Brain microvascular endothelial cell (primary cell): ENCODE measurements around the gene HASPIN.

ENCODE experiments used
- DNase-seq: peaks from one replicate; pipeline ENCODE4 v3.0.0-alpha.2; 2020
- H3K27ac ChIP-seq: fragments of 250-450 bp; sonication (Bioruptor Pico); 2 replicates; pipeline ENCODE4 v1.5.1; 2020; ENCODE audit warnings: mild to moderate bottlenecking, moderate library complexity
- H3K27me3 ChIP-seq: fragments of 250-450 bp; sonication (Bioruptor Pico); replicated peaks from 2 replicates; pipeline ENCODE4 v1.5.1; 2020; ENCODE audit warnings: mild to moderate bottlenecking
- H3K36me3 ChIP-seq: fragments of 250-450 bp; sonication (Bioruptor Pico); replicated peaks from 2 replicates; pipeline ENCODE4 v1.5.1; 2020; ENCODE audit warnings: mild to moderate bottlenecking
- H3K4me3 ChIP-seq: 2 replicates; pipeline ENCODE4 v1.5.1; 2011; ENCODE audit warnings: low read depth, mild to moderate bottlenecking, control low read depth, low read length, moderate library complexity
- CTCF ChIP-seq: IDR thresholded peaks from 2 replicates; pipeline ENCODE4 v1.5.1; 2011; ENCODE audit warnings: low read depth, mild to moderate bottlenecking, moderate library complexity, low read length, control low read depth, inconsistent platforms; ENCODE audit errors: missing control alignments
- in situ Hi-C: cut with HindIII; loops from 2 replicates; pipeline ENCODE4 v1.10.0; 2017; ENCODE audit warnings: low sequenced_read_pairs, low pct_ligation_motif_present

HASPIN gene

GRCh38 chr17:3688852-3689261, 34.8 kb upstream of the HASPIN start:
- H3K36me3 ChIP-seq, result no peaks in the 10 kb centered on the region

GRCh38 chr17:3689262-3690093, 34.2 kb upstream of the HASPIN start:
- in situ Hi-C loops, result no loop called here
- DNase-seq, result no peak
- no peaks in the 10 kb centered on the region for H3K36me3 ChIP-seq
- TF ChIP-seq CTCF, result no peak
- no peak overlapping the region for H3K27ac ChIP-seq
- H3K4me3 ChIP-seq, result no peak overlapping the region
- no peaks in the 10 kb centered on the region for H3K27me3 ChIP-seq

More at GRCh38 chr17:3688852-3689261, 34.8 kb upstream of the HASPIN start:
- no peak for TF ChIP-seq CTCF
- H3K27me3 ChIP-seq, result no peaks in the 10 kb centered on the region
- no peak for DNase-seq
- H3K4me3 ChIP-seq, result no peak overlapping the region
- H3K27ac ChIP-seq, result no peak overlapping the region
- in situ Hi-C loops, result no loop called here

- no peaks in the 10 kb centered on the region for H3K27me3 ChIP-seq
- in situ Hi-C loops, result no loop called here
- TF ChIP-seq CTCF, result no peak
These were observed 33.5 kb upstream of the HASPIN start for GRCh38 chr17:3690094-3690715.

GRCh38 chr17:3691617-3692067, 32.1 kb upstream of the HASPIN start:
- no peaks in the 10 kb centered on the region for H3K36me3 ChIP-seq
- DNase-seq, result no peak
- in situ Hi-C loops, result no loop called here
- H3K4me3 ChIP-seq, result no peak overlapping the region
- peak; percentile 26 for TF ChIP-seq CTCF
- no peaks in the 10 kb centered on the region for H3K27me3 ChIP-seq
- no peak overlapping the region for H3K27ac ChIP-seq

More at GRCh38 chr17:3690094-3690715, 33.5 kb upstream of the HASPIN start:
- no peak for DNase-seq
- Histone ChIP-seq H3K36me3 (no peaks in the 10 kb centered on the region), H3K4me3 (no peak overlapping the region), H3K27ac (no peak overlapping the region)

- TF ChIP-seq CTCF, result peak; percentile 22
- DNase-seq, result no peak
- no peaks in the 10 kb centered on the region for H3K27me3 ChIP-seq
- H3K27ac ChIP-seq, result no peak overlapping the region
- no peak overlapping the region for H3K4me3 ChIP-seq
- in situ Hi-C loops, result no loop called here
- no peaks in the 10 kb centered on the region for H3K36me3 ChIP-seq
These were observed 31.4 kb upstream of the HASPIN start for GRCh38 chr17:3692346-3692745.
